Epithelial cell of proximal tubule (primary cell): ENCODE results near the gene PDE6B. TPM values are rescaled to one million over a fixed set of nuclear protein-coding genes. Genes with fewer than 3 reads are reported as not detected.

ENCODE experiments used
- DNase-seq: peaks from one replicate; pipeline ENCODE4 v3.0.0-alpha.2; 2011; ENCODE audit warnings: low read depth
- H3K4me3 ChIP-seq: 2 replicates; pipeline ENCODE4 v1.5.1; 2011; ENCODE audit warnings: low read depth, mild to moderate bottlenecking, low read length
- CTCF ChIP-seq: conservative IDR thresholded peaks from 2 replicates; pipeline ENCODE4 v1.5.1; 2012; ENCODE audit warnings: low read depth, mild to moderate bottlenecking, low read length
- total RNA-seq: library from RNA; depleted of rRNA; stranded (reverse); fragments of >200 nt; gene quantifications from 2 replicates; pipeline ENCODE4 v1.2.3, GENCODE V29; 2015

The PDE6B gene
- total RNA-seq, 1 donor from 2014 or later, result 5.7 TPM

GRCh38 chr4:717601-718320, 92.4 kb downstream of the PDE6B start:
- TF ChIP-seq CTCF, result no peak
- no peak overlapping the region for H3K4me3 ChIP-seq
- no peak for DNase-seq

- DNase-seq, result no peak
- no peak overlapping the region for H3K4me3 ChIP-seq
- no peak for TF ChIP-seq CTCF
Observed at GRCh38 chr4:718460-718859, 93.1 kb downstream of the PDE6B start.

Other genes with a start within 250 kb of the PDE6B start
- gene ZNF721, start 126.4 kb upstream of the PDE6B start, total RNA-seq, result 10.3 and 18.5 TPM in 2 replicates
- 32.3 and 38.6 TPM in 2 replicates for gene PIGG, start 126.4 kb upstream of the PDE6B start, total RNA-seq
- gene TMEM271, start 49.3 kb upstream of the PDE6B start, total RNA-seq, result not detected in 2 replicates
- 138 and 192 TPM in 2 replicates for gene ATP5ME, start 48.7 kb downstream of the PDE6B start, total RNA-seq
- 4.0 and 6.3 TPM in 2 replicates for gene MYL5, start 49.0 kb downstream of the PDE6B start, total RNA-seq
- 2.9 and 4.1 TPM in 2 replicates for gene SLC49A3, start 63.6 kb downstream of the PDE6B start, total RNA-seq
- gene PCGF3, start 80.3 kb downstream of the PDE6B start, total RNA-seq, result 34.6 and 35.2 TPM in 2 replicates
- gene CPLX1, start 200.6 kb downstream of the PDE6B start, total RNA-seq, result 0.81 TPM in 1 of 2 replicates, not detected in the other